ENCODE measurements around the gene SERPINH1.

The SERPINH1 gene

GRCh38 chr11:75594211-75594610, 32.2 kb downstream of the SERPINH1 start:
- peak in 2 of 58 donors; percentile 13 to 35 for DNase-seq

- DNase-seq: no peak
Observed at GRCh38 chr11:75595429-75595828, 33.4 kb downstream of the SERPINH1 start.

GRCh38 chr11:75596914-75597313, 34.9 kb downstream of the SERPINH1 start:
- no peak for DNase-seq

DNA sequence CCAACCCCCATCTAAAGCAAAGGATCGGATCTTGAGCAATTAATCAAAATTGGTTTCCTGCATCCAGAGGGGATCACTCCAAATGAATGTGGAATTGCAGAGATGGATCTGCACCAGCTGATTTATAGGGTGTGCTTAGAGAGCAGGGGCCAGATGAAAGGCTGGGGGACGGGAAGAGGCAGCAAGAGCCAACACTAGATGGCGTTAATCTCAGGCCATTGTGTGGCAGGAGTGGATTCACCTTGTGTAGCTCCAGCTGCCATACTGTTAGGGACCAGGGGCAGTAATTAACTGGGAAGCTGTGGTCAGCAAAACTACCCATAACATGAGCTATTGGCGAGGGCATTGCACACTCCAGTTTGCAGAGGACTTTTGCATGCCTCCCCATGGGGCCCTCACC, 35.6 kb downstream of the SERPINH1 start:
- DNase-seq: no peak

DNA sequence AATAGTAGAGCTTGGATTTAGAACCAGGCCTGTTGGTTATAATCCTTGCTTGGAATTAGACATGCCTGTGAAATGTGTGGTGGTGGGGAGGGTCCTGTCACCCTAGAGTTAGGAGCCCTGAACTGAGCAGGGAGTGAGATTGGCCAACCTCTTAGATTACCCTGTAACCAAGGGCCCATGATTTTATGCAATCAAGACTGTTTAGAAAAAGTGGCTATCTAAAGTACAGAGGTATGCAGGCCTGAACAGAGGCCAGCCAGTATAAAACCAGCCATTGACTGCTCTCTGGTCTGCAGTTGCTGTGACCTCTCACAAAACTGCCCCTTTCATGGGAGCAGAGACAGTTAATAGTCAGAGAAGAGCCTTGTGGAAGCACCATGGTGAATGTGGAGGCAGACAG, 36.2 kb downstream of the SERPINH1 start:
- DNase-seq: no peak

GRCh38 chr11:75598900-75599299, 36.8 kb downstream of the SERPINH1 start:
- DNase-seq: no peak

- no peak for DNase-seq
Observed at GRCh38 chr11:75600356-75600755, 38.3 kb downstream of the SERPINH1 start.

- no peak for DNase-seq
Observed at GRCh38 chr11:75601494-75601893, 39.4 kb downstream of the SERPINH1 start.

DNA sequence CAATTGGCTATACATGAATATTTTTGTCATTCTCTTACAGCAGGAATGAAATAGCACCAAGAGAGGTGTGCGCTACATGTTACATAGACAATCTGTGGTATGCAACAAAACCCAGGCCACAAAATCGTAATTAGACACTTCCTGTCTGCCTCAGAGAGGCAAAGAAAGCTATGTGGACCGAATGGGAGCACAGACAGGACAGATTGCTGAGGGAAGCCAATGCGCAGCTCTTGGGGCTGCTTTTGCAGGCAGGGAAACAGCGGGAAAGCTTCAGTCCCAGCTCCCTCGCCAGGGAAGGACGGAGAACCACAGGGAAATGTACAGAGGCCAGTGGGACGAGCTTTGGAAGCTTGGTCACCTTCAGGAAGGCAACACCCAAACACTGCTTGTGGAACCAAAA, 40.9 kb downstream of the SERPINH1 start:
- no peak for DNase-seq

GRCh38 chr11:75603791-75604736, 42.0 kb downstream of the SERPINH1 start:
- no peak for DNase-seq

DNA sequence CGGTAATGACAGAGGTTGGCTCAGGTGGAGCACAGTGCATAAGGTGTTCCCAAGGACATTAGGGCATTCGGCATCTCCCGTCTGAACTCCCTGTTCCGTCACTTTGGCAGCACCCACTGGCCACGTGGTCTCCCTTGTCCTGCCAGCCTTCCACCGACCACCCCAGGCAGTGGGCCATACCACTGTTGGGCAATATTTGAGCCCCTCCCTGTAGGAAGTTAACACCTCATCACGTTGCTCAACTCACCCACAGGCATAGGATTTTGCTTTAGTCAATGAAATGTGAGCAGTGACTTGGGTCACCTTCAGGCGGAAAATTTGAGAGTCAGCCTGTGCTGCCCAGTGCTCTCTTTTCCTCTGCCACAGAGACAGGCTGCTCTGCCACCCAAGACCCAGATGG, 44.0 kb downstream of the SERPINH1 start:
- no peak for DNase-seq

DNA sequence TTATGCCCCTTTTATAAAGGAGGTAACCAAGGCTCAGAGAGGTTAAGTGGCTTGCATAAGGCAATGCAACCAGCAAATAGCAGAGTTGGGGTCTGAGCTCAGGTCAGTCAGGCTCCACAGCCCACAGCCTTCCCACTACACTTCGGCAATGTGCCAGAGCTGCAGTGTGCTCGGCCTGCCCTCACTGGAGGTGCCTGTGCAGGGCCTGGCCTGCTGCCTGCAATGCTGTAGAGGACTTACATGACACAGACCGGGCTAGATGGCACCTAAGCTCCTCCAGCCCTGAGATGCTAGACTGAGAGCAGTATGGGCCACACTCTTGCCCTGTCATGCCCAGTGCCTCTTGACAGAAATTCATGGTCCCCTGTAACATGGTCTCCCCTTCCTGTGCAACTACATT, 49.8 kb downstream of the SERPINH1 start:
- no peak for DNase-seq

DNA sequence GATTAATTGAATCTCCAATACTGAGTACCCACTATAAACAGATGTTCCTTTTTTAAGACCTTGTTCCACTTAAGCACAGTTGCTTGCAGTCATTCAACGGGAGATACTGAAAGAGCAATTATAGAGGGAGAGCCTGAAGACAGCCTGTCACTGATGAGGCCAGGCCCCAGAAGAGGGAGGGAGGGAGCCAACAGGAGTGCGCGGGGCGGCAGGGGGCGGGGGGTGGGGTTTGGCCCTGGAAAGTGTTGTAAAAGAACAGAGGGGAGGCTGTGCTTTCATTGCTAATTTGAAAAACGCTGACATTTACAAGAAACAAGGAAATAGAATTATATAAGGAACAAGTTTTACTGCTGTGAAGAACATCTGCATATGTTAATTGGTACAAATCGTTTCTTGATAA, 53.7 kb downstream of the SERPINH1 start:
- DNase-seq: peak in 2 of 58 donors; percentile 8 to 11

- no peak for DNase-seq
Observed at GRCh38 chr11:75616281-75616680, 54.2 kb downstream of the SERPINH1 start.

All from anterior cingulate cortex (tissue), 58 donors.